Astrocyte (in vitro differentiated cells and primary cell): ENCODE results near the gene FAM83F.
A peak's percentile ranks its signal among the peaks of the same experiment; 100 is the strongest.

Source experiments
- EZH2 ChIP-seq: IDR thresholded peaks from 2 replicates; pipeline ENCODE4 v1.6.1; 2012; ENCODE audit warnings: mild to moderate bottlenecking, low read length, inconsistent platforms; ENCODE audit not compliant: insufficient read depth
- TF ChIP-seq, protein P1 (sequence below): IDR thresholded peaks from 2 replicates; pipeline ENCODE4 v1.5.1; 2011; ENCODE audit warnings: low read depth, mild to moderate bottlenecking, inconsistent platforms, low read length, moderate library complexity; ENCODE audit not compliant: insufficient read depth

DNA sequence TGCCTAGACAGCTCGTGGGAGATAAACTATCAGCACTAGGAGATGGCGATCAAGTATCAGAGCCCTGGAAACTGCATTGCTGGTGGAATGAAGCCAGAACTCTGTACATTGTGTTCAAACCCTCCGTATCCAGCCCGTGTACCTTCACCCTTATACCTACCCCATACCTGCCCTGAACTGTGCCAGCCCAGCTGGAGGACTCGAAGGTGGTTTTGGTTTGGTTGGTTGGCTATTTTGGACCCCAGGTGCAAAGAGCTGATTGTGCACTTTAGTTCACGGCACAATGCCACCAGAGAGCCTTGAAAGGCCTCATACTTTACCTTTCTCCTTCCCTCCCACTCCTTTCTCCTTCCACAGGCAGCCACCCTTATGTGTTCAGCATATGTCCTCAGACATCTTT is 16.0 kb downstream of the FAM83F start:
- TF ChIP-seq, protein P1, sequence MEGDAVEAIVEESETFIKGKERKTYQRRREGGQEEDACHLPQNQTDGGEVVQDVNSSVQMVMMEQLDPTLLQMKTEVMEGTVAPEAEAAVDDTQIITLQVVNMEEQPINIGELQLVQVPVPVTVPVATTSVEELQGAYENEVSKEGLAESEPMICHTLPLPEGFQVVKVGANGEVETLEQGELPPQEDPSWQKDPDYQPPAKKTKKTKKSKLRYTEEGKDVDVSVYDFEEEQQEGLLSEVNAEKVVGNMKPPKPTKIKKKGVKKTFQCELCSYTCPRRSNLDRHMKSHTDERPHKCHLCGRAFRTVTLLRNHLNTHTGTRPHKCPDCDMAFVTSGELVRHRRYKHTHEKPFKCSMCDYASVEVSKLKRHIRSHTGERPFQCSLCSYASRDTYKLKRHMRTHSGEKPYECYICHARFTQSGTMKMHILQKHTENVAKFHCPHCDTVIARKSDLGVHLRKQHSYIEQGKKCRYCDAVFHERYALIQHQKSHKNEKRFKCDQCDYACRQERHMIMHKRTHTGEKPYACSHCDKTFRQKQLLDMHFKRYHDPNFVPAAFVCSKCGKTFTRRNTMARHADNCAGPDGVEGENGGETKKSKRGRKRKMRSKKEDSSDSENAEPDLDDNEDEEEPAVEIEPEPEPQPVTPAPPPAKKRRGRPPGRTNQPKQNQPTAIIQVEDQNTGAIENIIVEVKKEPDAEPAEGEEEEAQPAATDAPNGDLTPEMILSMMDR: no peak
- TF ChIP-seq EZH2: peak; percentile 2
